Stimulated activated CD8-positive, alpha-beta memory T cell treated with anti-CD3 and anti-CD28 coated beads, Interleukin-7, amount 100 ng/mL, for 4 hours (primary cell): ENCODE data around the gene NOS1AP.

ENCODE experiments used
- DNase-seq, 2 donors: peaks; one replicate each; pipeline ENCODE4 v3.0.0-alpha.2; 2020; ENCODE audit warnings: low read depth in 2 of 2

Gene NOS1AP

DNA sequence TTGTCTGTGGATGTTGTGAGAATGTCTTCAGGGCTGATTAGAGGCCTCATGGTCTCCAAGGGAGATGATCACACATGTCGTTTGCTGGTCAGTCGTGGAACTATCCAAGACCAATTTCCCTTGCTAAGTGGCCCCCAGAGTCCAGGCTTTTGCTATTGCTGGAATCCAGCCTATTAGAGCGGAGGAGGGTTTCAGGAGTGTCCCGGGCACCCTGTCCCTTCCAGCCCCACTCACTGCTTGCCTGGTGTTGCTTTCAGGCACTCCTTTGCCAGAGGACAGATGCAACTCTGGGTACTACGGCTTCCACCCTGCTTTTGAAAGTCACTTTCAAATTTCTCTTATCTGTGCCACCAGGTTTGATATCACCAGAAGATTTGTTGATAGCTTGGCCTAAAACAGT is 149.1 kb downstream of the NOS1AP start:
- DNase-seq = no peak

DNA sequence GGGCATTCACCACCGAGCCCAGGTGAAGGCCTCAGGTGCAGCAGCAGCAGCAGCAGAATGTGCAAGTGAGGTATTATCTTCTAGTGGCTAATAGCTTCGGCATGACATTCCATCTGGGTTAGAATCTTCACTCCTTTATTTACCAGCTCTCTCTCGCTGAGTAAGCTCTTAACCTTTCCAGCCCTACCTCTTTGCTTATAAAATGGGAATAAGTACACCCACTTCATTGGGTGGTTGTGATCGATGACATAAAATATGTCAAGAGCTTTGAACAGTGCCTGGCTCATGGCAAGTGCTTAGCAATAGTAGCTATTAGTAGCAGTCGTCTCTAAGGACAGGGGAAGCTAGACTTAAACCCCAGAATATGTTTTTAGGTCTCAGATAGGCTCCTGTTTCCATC is 149.5 kb downstream of the NOS1AP start:
- DNase-seq = no peak

DNA sequence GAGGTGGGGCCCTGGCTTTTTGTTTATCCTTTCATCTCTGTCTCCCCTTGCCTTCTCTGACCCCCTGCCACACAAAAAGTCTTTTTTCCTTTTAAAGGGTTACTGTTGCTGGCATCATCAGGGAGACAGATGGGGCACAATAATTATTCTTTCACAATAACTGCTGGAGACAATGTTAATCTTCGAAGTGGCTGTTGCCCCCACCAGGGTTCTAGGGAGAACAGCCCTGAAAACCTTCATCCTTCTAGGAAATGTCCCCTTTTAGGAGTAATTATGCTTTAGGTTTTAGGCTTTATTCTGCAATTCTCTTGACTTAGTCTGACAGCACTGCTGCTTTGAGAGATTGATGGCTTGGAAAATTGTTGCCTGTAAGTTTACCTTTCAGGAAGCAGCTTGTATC is 150.0 kb downstream of the NOS1AP start:
- DNase-seq = no peak

DNA sequence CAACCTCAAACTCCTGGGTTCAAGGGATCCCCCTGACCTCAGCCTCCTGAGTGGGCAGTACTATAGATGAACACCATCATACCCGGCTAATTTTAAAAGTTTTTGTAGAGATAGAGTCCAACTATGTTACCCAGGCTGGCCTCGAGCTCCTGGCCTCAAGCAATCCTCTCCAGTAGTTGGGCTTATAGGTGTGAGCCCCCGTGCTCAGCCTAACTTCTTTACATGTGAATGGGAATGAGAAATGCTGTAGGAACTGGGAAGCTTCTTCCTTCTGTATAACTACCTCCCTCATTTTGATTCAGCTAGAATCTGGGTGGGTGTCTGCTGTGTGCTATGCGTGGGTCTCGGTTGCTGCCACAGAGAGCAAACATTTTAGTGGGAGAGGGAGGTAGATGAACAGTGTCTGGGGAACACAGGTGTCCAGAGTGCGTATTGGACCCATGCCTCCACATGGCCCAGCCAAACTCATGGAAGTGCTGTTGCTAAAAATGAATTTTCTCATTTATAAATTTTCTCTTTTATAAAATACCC is 150.6 kb downstream of the NOS1AP start:
- DNase-seq = no peak

DNA sequence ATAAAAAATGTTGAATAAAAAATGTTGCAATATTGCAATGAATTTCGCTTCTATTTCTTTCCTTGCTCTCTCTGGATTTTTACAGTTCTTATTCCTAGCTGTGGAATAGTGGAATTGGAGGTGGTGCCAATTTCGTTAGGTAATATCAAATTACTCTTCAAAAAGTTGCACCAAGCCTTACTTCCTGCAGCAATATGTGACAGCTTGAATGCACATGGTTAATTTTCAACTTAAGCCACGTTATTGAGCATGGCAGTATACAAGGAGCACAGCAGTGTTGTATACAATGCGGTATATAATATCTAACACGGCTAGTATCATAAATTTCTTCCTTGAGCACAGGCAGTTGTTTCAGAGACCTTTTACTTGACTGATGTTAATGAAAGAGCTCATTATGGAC is 152.5 kb downstream of the NOS1AP start:
- DNase-seq = no peak

DNA sequence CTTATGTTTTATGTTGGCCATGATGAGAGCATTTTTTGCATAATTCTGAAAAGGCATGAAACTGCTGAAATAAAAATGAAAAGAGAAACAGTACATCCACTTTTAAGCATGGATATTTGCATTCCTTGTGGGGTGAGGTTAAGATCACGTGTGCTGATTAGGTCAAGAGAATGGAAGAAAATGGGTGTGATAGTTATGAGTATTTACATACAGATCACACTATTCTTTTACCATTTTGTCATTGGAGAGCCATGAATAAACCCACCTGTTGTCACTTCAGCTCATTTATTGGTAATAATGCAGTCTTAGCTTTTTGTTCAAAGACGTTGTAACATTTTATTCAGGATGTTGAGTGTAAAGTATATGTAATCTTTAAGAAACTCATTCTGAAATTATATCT is 153.2 kb downstream of the NOS1AP start:
- DNase-seq = no peak

DNA sequence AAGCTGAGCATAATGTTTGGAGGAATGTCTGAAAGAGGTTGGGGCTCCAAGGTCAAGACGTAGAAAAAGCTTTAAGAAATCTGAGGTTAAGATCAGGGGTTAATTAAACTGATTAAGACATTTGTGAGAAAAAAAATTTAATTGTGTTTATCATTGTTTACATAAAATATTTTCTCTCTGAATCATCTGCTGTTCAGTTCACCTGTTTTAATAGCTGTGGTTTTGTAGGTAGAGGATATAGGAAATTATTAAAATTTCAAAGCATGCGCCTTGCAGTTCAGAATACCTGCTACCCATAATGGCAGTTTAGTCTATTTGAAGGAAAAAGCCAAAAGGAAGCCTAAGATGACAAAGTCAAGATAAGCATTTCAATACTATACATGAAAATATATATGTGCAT is 154.0 kb downstream of the NOS1AP start:
- DNase-seq = no peak

DNA sequence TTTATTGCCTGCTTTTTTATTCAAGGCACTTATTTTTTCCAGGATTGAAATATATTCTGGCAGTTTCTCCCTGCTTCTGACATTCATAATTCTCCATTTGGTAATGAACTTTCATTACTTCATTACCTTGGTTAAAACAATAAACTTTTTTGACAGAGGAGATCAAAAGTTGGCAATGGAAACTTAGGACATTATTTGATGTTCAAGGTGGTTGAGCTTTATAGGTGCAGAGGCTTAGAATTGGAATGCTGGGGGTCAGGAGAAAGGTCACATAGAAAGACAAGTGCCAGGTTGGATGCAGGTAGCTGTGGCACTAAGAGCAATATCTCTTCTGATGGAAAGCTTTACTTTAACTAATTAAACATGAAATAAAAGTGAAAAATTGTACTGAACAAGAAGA is 154.8 kb downstream of the NOS1AP start:
- no peak for DNase-seq

DNA sequence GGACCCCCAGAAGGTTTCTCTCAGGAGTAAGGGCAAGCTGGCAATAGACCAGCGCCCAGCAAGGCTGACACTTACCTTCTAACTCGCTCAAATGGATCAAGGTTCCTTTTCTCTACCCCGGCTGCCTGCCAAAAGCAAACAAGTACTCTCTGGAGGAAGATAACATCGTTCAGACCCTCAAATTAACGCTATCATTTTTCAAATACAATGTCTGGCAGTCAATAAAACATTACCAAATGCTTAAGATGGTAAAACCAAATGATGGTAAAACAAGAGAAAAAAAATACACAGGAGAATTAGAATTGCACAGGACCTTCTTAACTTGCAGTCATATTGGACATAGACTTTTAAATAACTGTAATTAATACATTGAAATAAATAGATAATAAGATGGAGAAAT is 159.1 kb downstream of the NOS1AP start:
- no peak for DNase-seq

DNA sequence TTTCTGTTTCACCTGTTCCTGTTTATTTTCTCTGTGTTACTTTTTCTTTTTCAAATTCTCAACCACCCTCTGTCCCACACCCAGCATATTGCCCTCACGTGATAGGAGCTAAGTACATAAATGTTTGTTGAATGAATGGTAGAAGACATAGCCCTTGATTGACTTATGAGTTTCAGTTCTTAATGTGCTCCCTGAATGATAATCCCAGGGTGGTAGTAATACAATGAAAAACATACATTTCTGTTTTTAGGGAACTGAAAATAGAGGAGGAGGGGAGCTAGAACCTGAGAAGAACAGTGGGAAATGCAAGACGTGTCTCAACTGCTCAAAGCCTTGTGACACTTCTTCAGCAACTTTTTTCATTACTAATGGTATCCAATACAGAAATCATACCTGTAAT is 160.1 kb downstream of the NOS1AP start:
- DNase-seq = no peak

DNA sequence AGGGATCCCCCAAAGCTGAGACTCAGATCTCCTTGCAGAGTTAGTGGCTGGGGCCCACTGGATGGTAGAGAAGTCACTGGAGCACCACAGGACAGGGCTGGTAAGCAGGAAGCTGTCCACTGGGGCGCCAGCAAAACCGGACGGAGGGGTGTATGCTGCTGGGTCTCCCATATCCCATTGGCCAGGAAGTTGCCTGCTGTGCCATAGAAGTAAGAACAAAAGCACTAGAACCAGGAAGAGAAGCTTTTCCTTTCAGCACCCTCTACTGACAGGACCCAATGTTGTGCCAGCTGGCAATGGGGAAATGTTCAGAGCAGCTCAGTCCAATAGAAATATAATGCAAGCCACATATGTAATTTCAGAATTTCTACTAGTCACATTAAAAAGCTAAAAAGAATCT is 160.6 kb downstream of the NOS1AP start:
- no peak for DNase-seq

DNA sequence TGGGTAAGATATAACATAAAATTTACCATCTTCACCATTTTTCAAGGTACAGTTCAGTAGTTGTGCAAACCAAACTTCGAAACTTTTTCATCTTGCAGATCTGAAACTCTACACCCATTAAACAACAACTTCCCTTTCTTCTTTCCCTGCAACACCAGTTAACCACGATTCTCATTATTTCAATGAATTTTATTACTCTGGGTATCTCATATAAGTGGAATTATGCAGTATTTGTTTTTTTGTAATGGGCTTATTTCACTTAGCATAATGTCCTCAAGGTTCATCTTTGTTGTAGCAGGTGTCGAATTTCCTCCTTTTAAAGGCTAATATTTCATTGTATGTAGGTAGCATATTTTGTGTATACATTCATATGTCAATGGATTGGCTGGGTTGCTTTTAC is 161.0 kb downstream of the NOS1AP start:
- DNase-seq = no peak

DNA sequence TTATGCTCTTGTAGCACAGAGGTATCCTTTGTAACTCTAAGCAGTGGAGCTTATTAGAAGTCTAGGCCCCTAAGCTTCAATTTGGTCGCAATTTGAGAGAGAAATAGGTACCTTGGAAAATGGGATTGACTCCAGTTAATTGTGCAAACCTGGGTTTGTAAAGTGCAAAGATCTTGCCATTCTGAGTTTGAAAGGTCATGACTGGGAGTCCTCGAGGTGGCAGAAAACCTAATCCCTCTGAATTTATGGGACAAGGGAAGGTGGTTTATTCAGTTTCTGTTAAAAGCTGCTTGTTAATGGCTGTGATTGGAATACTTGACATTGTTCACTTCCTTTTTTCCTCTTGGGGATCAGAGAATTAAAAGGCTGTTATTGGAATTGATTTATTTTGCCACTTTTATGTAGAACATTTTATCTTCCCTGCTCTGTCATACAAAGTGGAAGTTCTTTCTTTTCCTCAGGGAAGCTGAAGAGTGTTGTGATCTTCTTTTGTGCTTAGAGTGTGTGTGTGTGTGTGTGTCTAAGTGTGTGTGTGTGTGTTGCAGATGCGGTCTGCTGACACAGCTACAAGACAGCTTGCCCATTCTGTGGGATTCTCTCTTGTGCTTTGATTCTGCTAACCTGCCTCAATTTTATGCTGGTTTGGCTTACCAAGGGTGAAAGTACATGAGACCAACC is 162.7 kb downstream of the NOS1AP start:
- no peak for DNase-seq

DNA sequence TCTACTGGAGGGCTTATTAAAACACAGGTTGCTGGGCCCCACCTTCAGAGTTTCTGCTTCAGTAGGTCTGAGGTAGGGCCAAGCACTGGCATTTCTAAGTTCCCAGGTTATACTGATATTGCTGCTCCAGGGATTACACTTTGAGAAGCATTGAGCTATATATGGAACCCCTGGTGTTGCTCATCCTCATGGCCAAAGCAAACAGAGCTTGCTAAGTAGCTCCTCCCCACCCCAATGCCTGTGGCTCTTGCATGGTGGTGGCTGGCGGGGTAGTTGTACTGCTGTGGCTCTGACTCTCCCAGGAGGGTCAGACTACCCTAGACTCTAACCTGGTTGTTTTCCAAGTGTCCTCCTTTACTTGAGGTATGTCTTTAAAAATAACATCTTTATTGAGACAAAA is 163.6 kb downstream of the NOS1AP start:
- DNase-seq = no peak

DNA sequence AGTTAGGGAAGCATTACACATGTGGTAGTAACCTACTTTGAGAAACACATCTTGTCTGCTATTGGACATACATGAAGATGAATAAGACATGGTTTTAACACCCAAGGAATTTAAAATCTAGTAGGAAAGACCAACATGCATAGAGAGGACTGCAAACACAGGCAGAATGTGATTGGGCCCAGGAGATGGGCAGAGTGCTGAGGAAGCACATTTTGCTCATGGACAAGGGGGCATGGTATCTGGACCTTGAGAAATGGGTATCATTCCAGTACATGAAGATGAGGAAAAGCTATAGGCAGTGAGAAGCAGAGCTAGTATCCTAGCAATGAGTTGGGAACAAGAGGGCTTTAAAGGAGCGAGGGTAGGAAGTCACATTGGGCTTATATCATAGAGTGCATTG is 164.4 kb downstream of the NOS1AP start:
- DNase-seq = no peak

DNA sequence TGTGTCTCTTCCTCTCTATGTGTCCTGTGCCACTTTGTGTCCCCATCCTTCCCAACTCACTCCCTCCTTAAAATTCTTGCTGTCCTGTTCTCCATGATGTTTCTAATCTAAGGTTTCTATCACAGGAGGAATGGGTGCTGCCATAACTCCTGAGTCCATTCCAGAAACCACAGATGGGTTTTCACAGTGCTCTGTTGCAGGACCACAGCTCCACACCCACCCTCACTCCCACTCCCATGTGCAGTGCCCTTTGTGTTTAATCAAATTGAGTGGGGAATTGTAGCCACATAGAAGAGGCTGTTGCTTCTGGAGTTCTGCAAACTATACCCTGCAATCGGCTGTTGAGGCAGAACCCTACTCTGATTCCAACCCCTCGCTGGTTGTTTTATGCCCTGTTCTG is 165.1 kb downstream of the NOS1AP start:
- no peak for DNase-seq

DNA sequence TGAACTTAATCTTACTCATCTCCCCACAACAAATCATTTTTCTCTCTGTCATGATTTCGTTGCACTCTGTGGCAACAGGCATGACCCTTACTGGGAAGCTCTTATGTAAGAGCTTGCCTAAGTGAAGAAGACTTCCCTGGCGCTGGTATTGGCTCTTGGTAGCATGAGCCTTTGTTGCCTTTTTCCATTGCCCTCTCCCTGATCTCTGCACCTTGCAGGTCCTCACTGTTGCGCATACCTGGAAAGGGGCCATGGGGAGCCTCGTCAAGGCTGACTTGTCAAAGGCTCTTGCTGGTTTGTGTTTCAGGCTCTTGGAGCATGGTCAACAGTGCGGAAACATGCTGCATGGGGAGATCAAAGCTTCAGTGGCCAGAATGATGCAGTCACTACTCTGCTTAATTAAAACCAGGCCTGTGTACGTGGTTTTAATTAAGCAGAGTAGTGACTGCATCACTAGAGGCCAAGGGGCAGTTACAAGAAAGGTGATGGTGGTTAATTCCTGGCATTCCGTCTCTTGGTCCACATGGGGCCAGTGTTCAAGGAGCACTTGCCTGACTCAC is 165.8 kb downstream of the NOS1AP start:
- DNase-seq = no peak

DNA sequence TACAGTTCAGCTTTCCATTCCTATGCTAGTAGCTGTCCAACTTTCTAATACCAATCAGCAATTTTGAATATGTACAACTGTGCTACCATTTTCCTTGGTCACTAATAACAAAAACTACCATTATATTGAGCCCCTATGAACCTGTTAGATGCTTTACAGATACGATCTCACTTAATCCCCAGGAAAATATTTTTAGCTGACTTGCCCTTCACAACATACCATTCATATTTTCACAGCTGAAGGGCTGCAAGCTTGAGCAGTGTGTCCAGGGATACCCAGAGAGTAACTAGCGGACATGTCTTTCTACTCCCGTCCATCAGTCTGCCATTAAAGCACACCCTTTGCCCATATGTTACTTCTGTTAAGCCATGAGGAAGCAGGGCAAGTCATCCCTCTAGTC is 166.7 kb downstream of the NOS1AP start:
- no peak for DNase-seq

DNA sequence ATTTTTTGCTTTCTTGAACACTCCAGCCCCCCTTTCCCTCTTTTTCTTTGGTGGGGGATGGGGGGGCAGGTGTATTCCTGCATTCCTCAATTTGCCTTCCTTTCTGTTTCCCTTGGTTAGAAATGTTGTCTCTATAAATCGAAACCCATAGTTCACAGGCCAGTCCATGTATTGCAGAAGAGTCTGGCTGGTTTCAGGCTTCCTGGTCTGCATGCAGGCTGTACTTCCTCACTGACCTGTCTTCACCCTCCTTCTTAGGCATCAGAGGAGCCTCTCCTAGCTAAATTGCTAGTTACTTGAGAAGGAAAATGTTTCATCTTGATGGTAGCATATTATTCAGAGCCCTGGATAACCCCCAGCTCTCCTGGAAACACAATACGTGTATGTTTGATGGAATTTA is 167.1 kb downstream of the NOS1AP start:
- DNase-seq = no peak

DNA sequence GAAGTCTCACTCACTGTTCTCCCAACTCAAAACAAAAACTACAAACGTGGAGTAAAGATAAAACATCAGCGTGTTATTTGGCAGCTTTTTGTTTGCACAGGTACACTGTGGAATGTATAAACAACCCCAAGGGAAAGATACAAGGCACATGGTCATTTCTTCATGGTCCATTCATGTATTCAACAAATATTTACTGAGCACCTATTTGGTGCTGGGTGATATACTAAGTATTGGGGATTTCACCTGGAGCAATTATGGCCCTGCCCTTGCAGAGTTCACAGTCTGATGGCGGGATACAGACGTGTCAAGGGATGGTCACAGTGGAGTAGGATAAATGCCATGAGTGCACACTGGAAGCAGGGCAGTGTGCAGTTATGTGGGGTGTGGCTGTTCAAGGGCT is 171.1 kb downstream of the NOS1AP start:
- no peak for DNase-seq

DNA sequence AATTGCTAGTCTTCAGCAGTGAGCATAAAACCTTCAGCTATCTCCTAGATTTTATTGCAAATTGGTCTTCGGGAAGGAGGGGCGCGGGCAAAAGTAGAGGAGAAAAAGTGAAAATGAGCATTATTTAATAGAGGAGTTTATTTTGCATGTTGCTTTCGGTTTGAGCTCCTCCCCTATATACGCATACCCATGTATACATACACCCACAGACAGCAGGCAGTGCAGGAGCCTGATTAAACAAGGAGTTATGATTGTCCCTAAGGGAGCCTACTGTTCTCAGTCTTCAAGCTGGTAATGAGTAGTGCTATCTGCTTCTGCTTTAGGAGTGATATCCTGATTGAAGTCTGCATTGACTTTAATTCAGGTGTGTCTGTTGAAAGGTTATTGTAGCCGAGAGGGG is 173.3 kb downstream of the NOS1AP start:
- DNase-seq = no peak

DNA sequence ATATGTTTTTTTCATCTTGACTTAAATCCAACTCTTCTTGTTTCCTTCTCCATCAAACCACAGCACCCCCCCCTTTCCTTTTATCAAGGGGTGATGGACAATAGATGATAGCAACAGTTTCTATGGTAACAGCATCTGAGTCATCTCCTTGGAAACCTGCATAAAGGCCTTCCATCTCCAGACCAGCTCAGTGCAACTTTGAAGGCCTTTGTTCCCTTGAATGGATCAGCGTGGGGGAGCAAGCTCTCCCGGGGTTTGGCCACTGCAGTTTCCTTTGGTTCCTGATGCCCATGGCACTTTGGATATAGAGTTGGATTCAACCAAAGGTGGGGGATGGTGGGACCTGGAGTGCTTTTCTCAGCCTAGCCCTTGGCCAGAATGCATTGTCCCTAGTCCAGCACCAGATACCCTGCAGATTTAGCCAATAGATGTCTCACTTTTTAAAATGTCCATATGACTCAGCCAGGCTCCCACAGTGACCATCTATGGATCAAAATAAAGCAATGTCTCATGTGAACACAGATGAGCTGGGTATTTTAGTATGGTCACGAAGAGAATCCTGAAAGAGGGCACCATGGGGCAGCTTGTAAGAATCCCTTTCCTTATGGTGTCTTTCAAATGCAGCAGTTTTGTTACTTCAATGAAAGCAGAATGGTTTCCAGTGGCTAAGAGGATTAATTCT is 179.5 kb downstream of the NOS1AP start:
- no peak for DNase-seq

DNA sequence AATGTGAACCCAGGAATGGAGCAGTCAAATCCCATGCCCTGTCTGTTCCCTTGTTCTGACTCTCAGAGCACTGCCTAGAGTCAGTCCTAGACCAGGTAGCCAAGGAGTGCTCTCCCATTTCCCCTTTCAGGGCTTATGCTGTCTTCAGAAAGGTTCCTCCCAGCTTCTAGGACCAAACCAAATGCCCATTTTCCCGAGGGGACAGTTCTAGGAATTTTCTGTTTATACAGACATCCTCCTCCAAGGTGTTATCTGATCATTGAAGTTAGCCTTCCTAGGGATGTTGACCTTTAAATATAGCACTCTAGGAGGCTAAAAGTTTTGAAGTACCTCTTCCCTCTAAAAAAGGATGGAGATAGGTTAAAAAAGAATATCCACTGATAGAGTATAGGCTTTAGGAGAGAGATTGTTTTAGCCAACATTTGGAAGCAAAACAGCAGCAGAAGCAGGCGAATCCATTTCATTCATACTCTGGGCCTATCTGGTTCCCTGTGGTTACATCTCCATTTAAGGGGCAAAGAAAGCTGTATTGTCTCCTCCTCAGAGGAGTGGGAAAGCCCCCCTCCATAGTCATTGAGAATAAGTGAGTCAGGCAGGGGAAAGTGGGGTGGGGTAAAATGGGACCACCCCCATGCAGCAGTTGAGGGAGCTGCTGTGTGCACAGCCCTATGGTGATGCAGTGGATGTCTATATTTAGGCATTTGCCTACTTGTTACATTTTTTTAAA is 180.7 kb downstream of the NOS1AP start:
- no peak for DNase-seq
